Neural cell (in vitro differentiated cells): ENCODE results near the gene TTC34.

ENCODE experiments used
- EP300 ChIP-seq: fragments of 450-650 bp; conservative IDR thresholded peaks from 2 replicates; pipeline ENCODE4 v1.6.1; 2014; ENCODE audit warnings: antibody characterized with exemption, mild to moderate bottlenecking, moderate library complexity; ENCODE audit not compliant: poor library complexity, severe bottlenecking
- POLR2AphosphoS5 ChIP-seq: IDR thresholded peaks from 2 replicates; pipeline ENCODE4 v1.6.1; 2012
- SMC3 ChIP-seq: fragments of 450-650 bp; conservative IDR thresholded peaks from 2 replicates; pipeline ENCODE4 v1.6.1; 2014; ENCODE audit warnings: antibody characterized with exemption, mild to moderate bottlenecking, moderate library complexity; ENCODE audit not compliant: poor library complexity
- TAF1 ChIP-seq: IDR thresholded peaks from 2 replicates; pipeline ENCODE4 v1.6.1; 2012; ENCODE audit warnings: low read depth
- TF ChIP-seq, protein P1 (sequence below): fragments of 450-650 bp; IDR thresholded peaks from 2 replicates; pipeline ENCODE4 v1.5.1; 2014; ENCODE audit warnings: antibody characterized with exemption, mild to moderate bottlenecking, moderate library complexity; ENCODE audit not compliant: poor library complexity, severe bottlenecking

DNA sequence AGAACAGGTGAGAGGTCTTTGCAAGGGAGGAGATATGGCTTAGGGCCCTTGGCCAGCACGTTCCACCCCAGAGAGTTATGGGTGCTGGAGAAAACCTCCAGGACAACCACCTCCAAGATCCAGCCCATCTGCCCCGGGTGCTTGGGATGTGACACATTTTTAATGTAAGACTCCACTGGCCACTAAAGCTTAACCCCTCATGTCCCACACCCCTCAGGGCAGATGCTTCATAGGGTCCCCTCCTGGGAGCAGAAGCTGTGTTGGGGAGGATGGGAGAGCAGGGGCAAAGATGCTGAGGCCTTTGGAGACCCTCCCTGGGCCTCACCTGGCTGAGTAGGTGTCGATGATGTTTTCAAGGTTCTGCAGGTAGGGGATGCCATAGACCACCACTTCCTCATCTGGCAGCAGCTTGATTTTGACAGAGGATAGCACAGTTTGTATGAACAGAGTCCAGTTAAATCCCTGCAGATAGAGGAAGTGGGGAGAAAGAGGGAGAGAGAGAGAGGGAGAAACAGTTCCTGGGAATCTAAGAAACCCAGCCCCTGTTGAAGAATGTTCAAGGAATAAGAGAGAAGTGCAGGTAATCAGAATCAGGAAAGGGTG lies 203.1 kb downstream of the TTC34 start:
- TF ChIP-seq EP300: no peak
- TF ChIP-seq, protein P1, sequence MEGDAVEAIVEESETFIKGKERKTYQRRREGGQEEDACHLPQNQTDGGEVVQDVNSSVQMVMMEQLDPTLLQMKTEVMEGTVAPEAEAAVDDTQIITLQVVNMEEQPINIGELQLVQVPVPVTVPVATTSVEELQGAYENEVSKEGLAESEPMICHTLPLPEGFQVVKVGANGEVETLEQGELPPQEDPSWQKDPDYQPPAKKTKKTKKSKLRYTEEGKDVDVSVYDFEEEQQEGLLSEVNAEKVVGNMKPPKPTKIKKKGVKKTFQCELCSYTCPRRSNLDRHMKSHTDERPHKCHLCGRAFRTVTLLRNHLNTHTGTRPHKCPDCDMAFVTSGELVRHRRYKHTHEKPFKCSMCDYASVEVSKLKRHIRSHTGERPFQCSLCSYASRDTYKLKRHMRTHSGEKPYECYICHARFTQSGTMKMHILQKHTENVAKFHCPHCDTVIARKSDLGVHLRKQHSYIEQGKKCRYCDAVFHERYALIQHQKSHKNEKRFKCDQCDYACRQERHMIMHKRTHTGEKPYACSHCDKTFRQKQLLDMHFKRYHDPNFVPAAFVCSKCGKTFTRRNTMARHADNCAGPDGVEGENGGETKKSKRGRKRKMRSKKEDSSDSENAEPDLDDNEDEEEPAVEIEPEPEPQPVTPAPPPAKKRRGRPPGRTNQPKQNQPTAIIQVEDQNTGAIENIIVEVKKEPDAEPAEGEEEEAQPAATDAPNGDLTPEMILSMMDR: no peak
- no peak for TF ChIP-seq TAF1
- TF ChIP-seq POLR2AphosphoS5: no peak
- TF ChIP-seq SMC3: no peak
